Endothelial cell of umbilical vein (primary cell): ENCODE results near the gene PEX10. TPM values are rescaled to one million over a fixed set of nuclear protein-coding genes. Genes with fewer than 3 reads are reported as not detected.

Source experiments
- BruUV-seq: library from RNA; stranded (reverse); fragments of 400-500 nt; replicated peaks from 2 replicates; lab custom pipeline; 2021; lab: Mats Ljungman, UMichigan
- CTCF ChIA-PET: fragments of 300-600, 350-600 bp; sonication (Branson Sonifier 250); formaldehyde crosslinking; loops from one replicate; lab custom pipeline; 2021; ENCODE audit warnings: antibody characterized with exemption, inconsistent platforms; lab: Charles Lee
- POLR2A ChIA-PET: fragments of 300-600, 350-600 bp; sonication (Branson Sonifier 250); formaldehyde crosslinking; loops from one replicate; lab custom pipeline; 2021; ENCODE audit warnings: antibody characterized with exemption, inconsistent platforms; lab: Charles Lee
- DNase-seq: peaks from one replicate; pipeline ENCODE4 v3.0.0-alpha.2; 2011; ENCODE audit warnings: low read depth, low spot score
- FAIRE-seq: peaks from 2 replicates; lab custom pipeline; 2011; peaks lifted over from hg19 to GRCh38; lab: Jason Lieb, UNC
- H2AFZ ChIP-seq: 2 replicates; pipeline ENCODE4 v1.6.0; 2012; ENCODE audit warnings: low read depth, low read length, control low read depth, inconsistent platforms
- H3K27ac ChIP-seq: 2 replicates; pipeline ENCODE4 v1.5.1; 2011; ENCODE audit warnings: low read depth, mild to moderate bottlenecking, control low read depth, low read length, moderate library complexity; ENCODE audit not compliant: insufficient read depth
- H3K27me3 ChIP-seq, 2 experiments: 2 replicates each; pipeline versions ENCODE4 v1.6.0 to v1.6.1; 2011; ENCODE audit warnings: low read length in 2 of 2, mixed read lengths in 1 of 2; ENCODE audit not compliant: control insufficient read depth in 2 of 2, insufficient read depth in 2 of 2
- H3K36me3 ChIP-seq, 2 experiments: 2 replicates in 1 of 2; 3 replicates in 1 of 2; pipeline ENCODE4 v1.5.1; 2011; ENCODE audit warnings: low read length in 2 of 2, mild to moderate bottlenecking in 1 of 2, moderate library complexity in 1 of 2; ENCODE audit not compliant: control insufficient read depth in 2 of 2, insufficient read depth in 2 of 2; ENCODE audit errors: extremely low read depth in 1 of 2
- H3K4me1 ChIP-seq: 3 replicates; pipeline ENCODE4 v1.5.1; 2011; ENCODE audit warnings: mild to moderate bottlenecking, low read length; ENCODE audit not compliant: control insufficient read depth, insufficient read depth; ENCODE audit errors: extremely low read depth
- H3K4me2 ChIP-seq: 2 replicates; pipeline ENCODE4 v1.6.1; 2011; ENCODE audit warnings: low read length, control low read depth, mixed read lengths; ENCODE audit not compliant: insufficient read depth
- H3K4me3 ChIP-seq, 3 experiments: fragments of 200-600 bp in 1 of 3; sonication (generic), shearing (Covaris generic) in 1 of 3; replicated peaks in 1 of 3; 2 replicates each; pipeline ENCODE4 v1.5.1; 2011 to 2016; ENCODE audit warnings: control low read depth in 3 of 3, low read length in 3 of 3, mild to moderate bottlenecking in 2 of 3, inconsistent platforms in 1 of 3, low read depth in 1 of 3, moderate library complexity in 1 of 3; ENCODE audit not compliant: insufficient read depth in 1 of 3
- H3K79me2 ChIP-seq: 2 replicates; pipeline ENCODE4 v1.6.0; 2012; ENCODE audit warnings: low read length, inconsistent platforms; ENCODE audit not compliant: control insufficient read depth, insufficient read depth
- H3K9ac ChIP-seq: replicated peaks from 2 replicates; pipeline ENCODE3; 2011; ENCODE audit warnings: low read length, control low read depth; ENCODE audit not compliant: insufficient read depth; ENCODE audit errors: extremely low read depth
- H3K9me1 ChIP-seq: replicated peaks from 3 replicates; pipeline ENCODE4 v1.6.0; 2011; ENCODE audit warnings: mild to moderate bottlenecking, low read length; ENCODE audit not compliant: control insufficient read depth, insufficient read depth; ENCODE audit errors: extremely low read depth
- H3K9me3 ChIP-seq: replicated peaks from 2 replicates; pipeline ENCODE4 v1.5.1; 2012; ENCODE audit warnings: low read length, inconsistent platforms; ENCODE audit not compliant: control insufficient read depth, insufficient read depth
- H4K20me1 ChIP-seq: replicated peaks from 2 replicates; pipeline ENCODE3; 2011; ENCODE audit warnings: mild to moderate bottlenecking, low read length; ENCODE audit not compliant: control insufficient read depth, insufficient read depth; ENCODE audit errors: extremely low read depth
- FOS ChIP-seq: IDR thresholded peaks from 2 replicates; pipeline ENCODE4 v1.6.1; 2011; ENCODE audit warnings: mild to moderate bottlenecking, low read length, moderate library complexity, borderline replicate concordance; ENCODE audit not compliant: insufficient read depth
- GATA2 ChIP-seq: IDR thresholded peaks from 2 replicates; pipeline ENCODE4 v1.7.0; 2011; ENCODE audit warnings: low read depth, mild to moderate bottlenecking, moderate library complexity, mixed read lengths, low read length; ENCODE audit not compliant: insufficient read length, insufficient read depth
- JUN ChIP-seq: IDR thresholded peaks from 2 replicates; pipeline ENCODE4 v1.6.1; 2011; ENCODE audit warnings: borderline replicate concordance, low read depth; ENCODE audit not compliant: insufficient read length, insufficient read depth
- MYC ChIP-seq: IDR thresholded peaks from one replicate; pipeline ENCODE4 v1.6.1; 2011; ENCODE audit warnings: mild to moderate bottlenecking, low read depth, low read length
- POLR2A ChIP-seq: IDR thresholded peaks from 2 replicates; pipeline ENCODE4 v1.6.1; 2012; ENCODE audit warnings: low read depth, mild to moderate bottlenecking, control low read depth, low read length
- dilution Hi-C: fragments of 300-500 bp; cut with MboI; formaldehyde crosslinking; loops from one replicate; pipeline ENCODE4 v1.15.0; 2019; ENCODE audit warnings: low sequenced_read_pairs; ENCODE audit not compliant: extremely low pct_ligation_motif_present
- intact Hi-C: fragments of 100-400 bp; cut with micrococcal nuclease; formaldehyde crosslinking; loops from one replicate; pipeline ENCODE4 v1.10.0; 2022
- polyA plus RNA-seq, 4 experiments: library from polyadenylated mRNA; depleted of rRNA in 3 of 4; stranded (reverse) in 3 of 4; unstranded in 1 of 4; fragments of >200 nt; gene quantifications; 2 replicates each; pipeline versions ENCODE4 v1.2.1 to v1.2.3, GENCODE V29; 2011 to 2012; ENCODE audit warnings: missing spikeins in 1 of 4
- total RNA-seq: library from RNA; stranded (reverse); gene quantifications from 2 replicates; pipeline ENCODE4 v1.2.3, GENCODE V29; 2021
- TF ChIP-seq, protein P1 (sequence below): IDR thresholded peaks from 2 replicates; pipeline ENCODE4 v1.6.1; 2011; ENCODE audit not compliant: insufficient read depth, insufficient read length

Gene PEX10
- total and polyA plus RNA-seq, 2 donors (not counting 3 experiments of a cell fraction or from before 2014, with no cell fraction given) = 25.1 to 26.7 TPM

DNA sequence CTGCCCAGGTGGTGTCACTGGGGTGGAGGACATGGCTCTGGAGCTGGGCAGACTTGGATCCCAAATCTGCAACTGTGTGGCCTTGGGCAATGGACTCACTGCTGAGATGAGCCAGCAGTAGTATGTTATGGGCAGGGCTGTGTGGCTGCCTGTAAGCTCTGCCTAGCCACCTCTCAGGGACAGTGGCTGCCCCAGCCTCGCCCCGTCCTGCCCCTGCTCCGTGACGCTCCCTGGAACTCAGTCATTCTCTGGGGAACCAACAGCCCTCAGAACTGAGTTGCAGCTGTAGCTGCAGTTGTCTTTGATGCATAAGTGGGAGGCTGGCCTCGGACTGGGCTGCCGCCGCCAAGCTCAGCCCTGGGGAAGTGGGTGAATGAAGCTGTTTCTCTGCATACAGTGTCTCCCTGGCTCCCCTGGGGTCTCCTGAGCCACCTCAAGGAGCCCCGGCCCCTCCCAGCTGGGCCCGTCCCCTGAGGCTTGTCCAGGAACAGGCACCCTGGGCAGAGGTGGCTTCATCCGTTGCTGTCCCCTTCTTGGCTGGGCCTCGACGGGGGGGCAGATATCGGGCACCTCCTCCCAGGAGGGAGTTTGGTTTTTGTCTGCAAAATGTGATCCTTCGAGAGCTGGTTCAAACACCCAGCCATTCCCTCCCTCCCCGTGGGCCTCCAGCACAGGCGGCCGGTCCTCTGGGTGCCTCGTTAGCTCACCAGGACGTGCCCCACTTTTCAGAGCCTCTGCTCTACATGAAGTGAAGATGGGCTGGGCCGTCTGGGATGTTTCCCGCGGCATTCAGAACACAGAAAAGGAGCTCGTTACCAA lies 37.5 kb upstream of the PEX10 start:
- H3K36me3 ChIP-seq = no peaks in the 10 kb centered on the region
- DNase-seq = no peak
- H3K79me2 ChIP-seq = no peaks in the 10 kb centered on the region
- no TSS peak for BruUV-seq
- H3K27ac ChIP-seq = no peak overlapping the region
- no peaks in the 10 kb centered on the region for H3K27me3 ChIP-seq
- H3K9ac ChIP-seq = no peak overlapping the region
- no peak overlapping the region for H3K4me3 ChIP-seq
- dilution Hi-C loops = no loop called here
- no peaks in the 10 kb centered on the region for H3K9me3 ChIP-seq
- H3K9me1 ChIP-seq = no peaks in the 10 kb centered on the region
- no peak overlapping the region for H2AFZ ChIP-seq
- H4K20me1 ChIP-seq = no peaks in the 10 kb centered on the region
- POLR2A ChIA-PET = interaction anchor here (0.6 kb wide), 1 partner anchor 99 kb away, joined by 3 read pairs; no protein-coding TSS in a partner anchor
- peaks cover 27% of the 10 kb centered on the region for H3K4me1 ChIP-seq
- no peak for TF ChIP-seq FOS
- TF ChIP-seq GATA2 = no peak
- CTCF ChIA-PET = no interaction called here
- no peak for FAIRE-seq
- intact Hi-C loops = no loop called here
- H3K4me2 ChIP-seq = no peak overlapping the region

DNA sequence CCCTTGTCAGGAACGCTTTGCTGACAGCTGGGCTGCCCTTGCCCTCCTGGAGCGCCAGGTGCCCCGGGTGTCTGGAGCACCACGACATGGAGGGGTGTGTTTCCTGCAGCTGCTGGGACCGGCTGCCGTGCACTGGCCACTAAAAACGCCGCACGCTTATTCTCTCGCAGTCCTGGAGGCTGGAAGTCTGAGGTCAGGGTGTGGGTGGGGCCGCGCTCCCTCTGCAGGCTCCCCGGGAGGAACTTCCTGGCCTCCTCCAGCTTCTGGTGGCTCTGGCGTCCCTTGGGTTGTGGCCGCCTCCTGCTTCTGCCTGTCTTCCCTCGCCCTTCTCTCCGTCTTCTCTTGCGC lies 35.7 kb upstream of the PEX10 start:
- no peak overlapping the region for H3K27ac ChIP-seq
- FAIRE-seq = no peak
- CTCF ChIA-PET = interaction anchor here (0.8 kb wide), 1 partner anchor 33 kb away, joined by 4 read pairs; no protein-coding TSS in a partner anchor

More for the DNA sequence above, 35.7 kb upstream of the PEX10 start:
- Histone ChIP-seq H3K9ac (no peak overlapping the region), H3K4me3 (no peak overlapping the region), H3K4me1 (peaks cover 27% of the 10 kb centered on the region), H3K9me3 (no peaks in the 10 kb centered on the region), H3K4me2 (no peak overlapping the region), H3K79me2 (no peaks in the 10 kb centered on the region), H4K20me1 (no peaks in the 10 kb centered on the region), H3K36me3 (no peaks in the 10 kb centered on the region), H3K9me1 (no peaks in the 10 kb centered on the region), H3K27me3 (peaks cover 0 to 6% of the 10 kb centered on the region in 2 experiments), H2AFZ (peak overlapping the region; percentile 79)
- TF ChIP-seq POLR2A (no peak), MYC (no peak), JUN (no peak)
- TF ChIP-seq, protein P1, sequence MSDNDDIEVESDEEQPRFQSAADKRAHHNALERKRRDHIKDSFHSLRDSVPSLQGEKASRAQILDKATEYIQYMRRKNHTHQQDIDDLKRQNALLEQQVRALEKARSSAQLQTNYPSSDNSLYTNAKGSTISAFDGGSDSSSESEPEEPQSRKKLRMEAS = no peak
- BruUV-seq = no TSS peak
- intact Hi-C loops = no loop called here
- dilution Hi-C loops = no loop called here
- POLR2A ChIA-PET = no interaction called here
- no peak for DNase-seq
